ENCODE data around the gene GPR22. TPM values are rescaled to one million over a fixed set of nuclear protein-coding genes. Genes with fewer than 3 reads are reported as not detected.

Gene GPR22
- total RNA-seq, 2 experiments from 2014 or later, result not detected

- POLR2A ChIA-PET, result no interaction called here
- no peak overlapping the region for H3K27ac Mint-ChIP-seq
Observed at GRCh38 chr7:107494315-107494751, 24.5 kb downstream of the GPR22 start.

DNA sequence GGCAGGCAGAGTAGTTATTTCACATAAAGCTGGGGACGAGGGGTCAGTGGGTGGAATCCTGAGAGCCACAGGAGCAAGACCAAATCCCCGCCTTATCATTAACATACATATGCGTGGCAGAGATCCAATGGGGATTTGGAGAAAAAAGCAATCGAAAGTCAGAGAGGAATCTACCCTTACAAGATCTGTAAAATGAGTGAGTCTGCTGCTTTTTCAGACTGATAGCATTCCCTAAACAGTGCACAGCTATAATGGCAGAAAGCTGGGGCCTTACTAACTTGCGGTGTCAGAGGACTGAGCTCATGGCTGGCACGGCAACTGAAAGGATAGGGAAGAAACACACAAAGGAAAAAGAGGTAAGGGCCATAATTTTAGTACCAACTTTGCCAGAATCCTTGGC is 25.0 kb downstream of the GPR22 start:
- Mint-ChIP-seq H3K4me1 (peaks cover 5% of the 10 kb centered on the region), H3K4me3 (no peak overlapping the region), H3K9me3 (peaks cover 2% of the 10 kb centered on the region), H3K27me3 (no peaks in the 10 kb centered on the region), H3K27ac (no peak overlapping the region), H3K36me3 (ENCODE audit: low read depth) (peaks cover 12% of the 10 kb centered on the region)
- POLR2A ChIA-PET, result no interaction called here
- CTCF ChIA-PET, result no interaction called here
- no peak for DNase-seq

More at GRCh38 chr7:107494315-107494751, 24.5 kb downstream of the GPR22 start:
- CTCF ChIA-PET, result no interaction called here
- DNase-seq, result no peak
- H3K9me3 Mint-ChIP-seq, result peaks cover 2% of the 10 kb centered on the region
- H3K36me3 Mint-ChIP-seq (ENCODE audit: low read depth), result peaks cover 12% of the 10 kb centered on the region
- peaks cover 5% of the 10 kb centered on the region for H3K4me1 Mint-ChIP-seq
- no peaks in the 10 kb centered on the region for H3K27me3 Mint-ChIP-seq
- H3K4me3 Mint-ChIP-seq, result no peak overlapping the region

- Mint-ChIP-seq H3K36me3 (ENCODE audit: low read depth) (peaks cover 12% of the 10 kb centered on the region), H3K4me1 (peaks cover 5% of the 10 kb centered on the region), H3K4me3 (no peak overlapping the region), H3K27me3 (no peaks in the 10 kb centered on the region), H3K27ac (no peak overlapping the region), H3K9me3 (peaks cover 2% of the 10 kb centered on the region)
- ChIA-PET CTCF (interaction anchor here (0.9 kb wide), 1 partner anchor 28 kb away, joined by 3 read pairs; no protein-coding TSS in a partner anchor), POLR2A (no interaction called here)
- DNase-seq, result no peak
Observed at GRCh38 chr7:107495516-107495915, 25.7 kb downstream of the GPR22 start.

GRCh38 chr7:107499731-107500130 is 29.9 kb downstream of the GPR22 start:
- Mint-ChIP-seq H3K36me3 (ENCODE audit: low read depth) (peaks cover 10% of the 10 kb centered on the region), H3K4me1 (peaks cover 5% of the 10 kb centered on the region), H3K27ac (no peak overlapping the region), H3K27me3 (no peaks in the 10 kb centered on the region), H3K4me3 (no peak overlapping the region), H3K9me3 (peaks cover under 1% of the 10 kb centered on the region)
- DNase-seq, result no peak
- ChIA-PET POLR2A (no interaction called here), CTCF (no interaction called here)

DNA sequence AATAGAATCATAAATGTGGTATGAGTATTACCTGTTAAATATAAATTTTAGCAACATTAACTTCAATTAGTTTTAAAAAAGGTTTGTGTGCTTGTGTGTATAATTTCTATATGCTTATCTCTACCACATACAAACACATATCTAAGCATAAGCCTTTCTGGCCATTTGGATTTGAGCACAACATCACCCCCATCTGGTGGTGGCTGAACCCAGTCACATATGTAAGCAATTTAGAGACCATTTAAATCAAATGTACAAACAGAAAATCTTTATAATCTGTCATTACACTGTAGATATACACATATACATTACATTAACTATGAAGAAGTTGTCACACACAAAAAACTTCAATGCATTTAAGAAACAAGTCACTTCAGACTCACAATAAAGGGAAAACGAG is 31.7 kb downstream of the GPR22 start:
- H3K4me1 Mint-ChIP-seq, result peaks cover 9% of the 10 kb centered on the region
- POLR2A ChIA-PET, result no interaction called here
- H3K9me3 Mint-ChIP-seq, result no peaks in the 10 kb centered on the region

DNA sequence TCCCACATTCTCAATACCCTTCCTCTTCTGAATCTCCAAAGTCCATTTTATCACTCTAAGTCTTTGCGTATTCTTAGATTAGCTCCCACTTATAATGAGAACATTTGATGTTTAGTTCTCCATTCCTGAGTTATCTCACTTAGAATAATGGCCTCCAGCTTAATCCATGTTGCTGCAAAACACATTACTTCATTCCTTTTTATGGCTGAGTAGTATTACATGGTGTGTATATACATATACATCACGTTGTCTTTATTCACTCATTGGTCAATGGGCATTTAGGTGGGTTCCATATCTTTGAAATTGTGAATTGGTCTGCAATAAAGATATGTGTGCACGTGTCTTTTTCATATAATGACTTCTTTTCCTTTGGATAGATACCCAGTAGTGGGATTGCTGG is 32.3 kb downstream of the GPR22 start:
- Mint-ChIP-seq H3K4me1 (peaks cover 11% of the 10 kb centered on the region), H3K36me3 (ENCODE audit: low read depth) (no peaks in the 10 kb centered on the region), H3K27me3 (no peaks in the 10 kb centered on the region), H3K9me3 (no peaks in the 10 kb centered on the region), H3K4me3 (no peak overlapping the region), H3K27ac (no peak overlapping the region)
- CTCF ChIA-PET, result interaction anchor here (1.4 kb wide), 1 partner anchor 14 kb away, joined by 4 read pairs; no protein-coding TSS in a partner anchor
- DNase-seq, result no peak
- POLR2A ChIA-PET, result no interaction called here

More for the DNA sequence above, 31.7 kb downstream of the GPR22 start:
- H3K36me3 Mint-ChIP-seq (ENCODE audit: low read depth), result peaks cover 3% of the 10 kb centered on the region
- H3K27me3 Mint-ChIP-seq, result no peaks in the 10 kb centered on the region
- no peak overlapping the region for H3K4me3 Mint-ChIP-seq
- DNase-seq, result peak; percentile 33
- H3K27ac Mint-ChIP-seq, result no peak overlapping the region
- CTCF ChIA-PET, result interaction anchor here (0.8 to 1.4 kb wide), 3 partner anchors 14 to 374 kb away, joined by 3 to 4 read pairs (median 3); no protein-coding TSS in a partner anchor

DNA sequence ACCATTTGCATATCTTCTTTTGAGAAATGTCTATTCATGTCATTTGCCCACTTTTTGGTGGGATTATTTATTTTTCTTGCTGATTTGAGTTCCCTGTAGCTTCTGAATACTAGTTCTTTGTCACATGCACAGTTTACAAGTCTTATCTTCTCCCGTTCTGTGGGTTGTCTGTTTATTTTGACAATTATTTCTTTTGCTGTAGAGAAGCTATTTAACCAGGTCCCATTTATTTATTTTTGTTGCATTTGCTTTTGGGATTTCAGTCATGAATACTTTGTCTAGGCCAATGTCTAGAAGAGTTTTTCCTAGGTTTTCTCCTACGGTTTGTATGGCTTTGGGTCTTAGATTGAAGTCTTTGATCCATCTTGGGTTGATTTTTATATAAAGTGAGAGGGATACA is 32.9 kb downstream of the GPR22 start:
- Mint-ChIP-seq H3K27me3 (no peaks in the 10 kb centered on the region), H3K27ac (no peak overlapping the region), H3K36me3 (ENCODE audit: low read depth) (peaks cover 2% of the 10 kb centered on the region), H3K4me1 (peaks cover 12% of the 10 kb centered on the region), H3K4me3 (no peak overlapping the region), H3K9me3 (no peaks in the 10 kb centered on the region)
- DNase-seq, result no peak
- ChIA-PET CTCF (no interaction called here), POLR2A (no interaction called here)

- peaks cover 5% of the 10 kb centered on the region for H3K36me3 Mint-ChIP-seq (ENCODE audit: low read depth)
- H3K27ac Mint-ChIP-seq, result no peak overlapping the region
- POLR2A ChIA-PET, result no interaction called here
- H3K4me1 Mint-ChIP-seq, result peaks cover 13% of the 10 kb centered on the region
- H3K9me3 Mint-ChIP-seq, result no peaks in the 10 kb centered on the region
- DNase-seq, result no peak
- CTCF ChIA-PET, result no interaction called here
- H3K27me3 Mint-ChIP-seq, result no peaks in the 10 kb centered on the region
- no peak overlapping the region for H3K4me3 Mint-ChIP-seq
Observed at GRCh38 chr7:107503687-107504086, 33.8 kb downstream of the GPR22 start.

DNA sequence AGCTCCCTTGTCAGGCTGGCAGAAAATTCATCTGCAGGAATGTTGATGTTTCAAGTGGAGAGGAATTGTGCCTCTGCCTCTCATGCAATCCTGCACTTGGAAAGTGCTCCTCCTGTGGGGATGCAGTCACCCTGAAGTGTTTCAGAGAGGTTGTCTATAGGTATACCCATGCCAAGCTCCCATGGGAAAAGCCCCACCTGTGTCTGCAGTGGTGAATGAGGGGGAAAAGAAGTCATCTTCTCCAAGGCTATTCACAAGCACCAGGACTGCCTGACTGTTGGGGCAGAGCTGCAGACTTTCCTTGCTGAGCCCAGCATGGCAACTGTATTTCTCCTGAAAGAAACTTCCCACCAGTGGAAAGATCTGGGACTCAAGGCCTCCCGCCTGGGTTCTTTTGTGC is 35.5 kb downstream of the GPR22 start:
- CTCF ChIA-PET, result interaction anchor here (0.9 kb wide), 1 partner anchor 42 kb away, joined by 3 read pairs; no protein-coding TSS in a partner anchor
- Mint-ChIP-seq H3K36me3 (ENCODE audit: low read depth) (peaks cover 12% of the 10 kb centered on the region), H3K9me3 (peaks cover 2% of the 10 kb centered on the region), H3K4me1 (peaks cover 13% of the 10 kb centered on the region), H3K27ac (no peak overlapping the region), H3K4me3 (no peak overlapping the region), H3K27me3 (no peaks in the 10 kb centered on the region)
- no peak for DNase-seq
- POLR2A ChIA-PET, result interaction anchor here (0.9 kb wide), 1 partner anchor 156 kb away, joined by 3 read pairs; the partner anchor contains the start of gene SLC26A4

- Mint-ChIP-seq H3K27ac (no peak overlapping the region), H3K27me3 (no peaks in the 10 kb centered on the region), H3K4me3 (no peak overlapping the region), H3K4me1 (peaks cover 15% of the 10 kb centered on the region), H3K9me3 (peaks cover 2% of the 10 kb centered on the region), H3K36me3 (ENCODE audit: low read depth) (peaks cover 18% of the 10 kb centered on the region)
- DNase-seq, result peak; percentile 23
- CTCF ChIA-PET, result no interaction called here
- POLR2A ChIA-PET, result interaction anchor here (0.9 kb wide), 1 partner anchor 155 kb away, joined by 3 read pairs; the partner anchor contains the start of gene SLC26A4
Observed at GRCh38 chr7:107505997-107506673, 36.3 kb downstream of the GPR22 start.

DNA sequence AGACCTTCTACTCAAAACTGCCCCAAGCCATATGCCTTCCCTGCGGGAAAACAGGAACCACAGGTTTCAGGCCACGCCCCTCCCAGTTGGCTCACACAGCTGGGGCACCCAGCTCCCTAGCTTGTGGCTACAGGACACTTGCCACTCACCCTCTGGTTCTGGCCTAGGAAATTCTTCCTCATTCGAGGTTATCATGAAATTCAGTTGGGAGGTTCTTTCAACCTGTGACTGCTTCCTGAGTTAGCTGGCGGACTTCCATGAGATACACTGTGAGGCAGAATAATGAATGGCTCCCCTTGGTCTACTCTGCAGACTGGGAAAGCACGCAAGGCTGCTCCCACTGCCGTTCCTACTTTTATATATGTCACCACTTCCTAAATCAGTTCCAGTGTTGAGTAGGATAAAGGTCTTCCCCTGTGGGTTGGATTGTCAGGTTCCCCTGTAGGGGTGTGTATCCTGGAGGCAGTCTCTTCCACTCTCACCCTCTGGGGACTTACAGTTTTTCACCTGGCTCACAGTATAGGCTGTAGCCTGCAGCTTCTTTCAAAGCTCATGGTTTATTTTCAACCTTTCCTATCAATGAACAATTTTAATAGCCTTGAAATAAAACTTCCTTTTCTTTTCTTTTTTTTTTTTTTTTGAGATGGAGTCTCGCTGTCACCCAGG is 37.0 kb downstream of the GPR22 start:
- Mint-ChIP-seq H3K27ac (no peak overlapping the region), H3K4me3 (no peak overlapping the region), H3K4me1 (peaks cover 15% of the 10 kb centered on the region), H3K9me3 (peaks cover 2% of the 10 kb centered on the region), H3K36me3 (ENCODE audit: low read depth) (peaks cover 22% of the 10 kb centered on the region), H3K27me3 (no peaks in the 10 kb centered on the region)
- no peak for DNase-seq
- CTCF ChIA-PET, result interaction anchor here (0.7 kb wide), 1 partner anchor 58 kb away, joined by 3 read pairs; no protein-coding TSS in a partner anchor
- POLR2A ChIA-PET, result no interaction called here
